Urothelium cell line (cell line): Measurements from ENCODE around the gene CCND1.
"Not testable (repeated sequence)": the region's sequence is repeated elsewhere in the genome, so short reads cannot be mapped to it uniquely, and the experiment has no call there.

Experiments
- DNase-seq: peaks from one replicate; pipeline ENCODE4 v3.0.0; 2011; ENCODE audit warnings: low spot score, mixed read lengths
- FAIRE-seq: peaks from 2 replicates; lab custom pipeline; 2011; peaks lifted over from hg19 to GRCh38; lab: Jason Lieb, UNC

The CCND1 gene

DNA sequence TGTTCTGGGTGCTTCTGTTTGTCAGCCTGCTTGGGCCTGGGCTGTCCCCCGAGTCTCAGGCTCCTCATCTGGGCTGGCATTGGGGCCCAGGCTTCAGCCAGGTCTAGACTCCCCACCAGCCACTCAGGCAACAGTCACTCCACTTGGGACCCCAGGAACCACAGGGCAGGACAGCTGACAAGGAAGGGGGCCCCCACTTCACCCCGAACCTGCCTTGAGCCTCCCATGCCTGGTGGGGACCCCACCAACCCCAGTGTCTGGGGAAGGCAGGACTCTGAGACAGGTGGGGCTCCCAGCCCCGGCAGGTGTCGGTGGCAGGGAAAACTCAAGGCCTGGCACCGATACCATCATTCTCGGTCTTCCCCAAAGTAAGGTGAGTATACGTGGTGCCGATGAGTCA, 45.9 kb downstream of the CCND1 start:
- no peak for FAIRE-seq
- no peak for DNase-seq

DNA sequence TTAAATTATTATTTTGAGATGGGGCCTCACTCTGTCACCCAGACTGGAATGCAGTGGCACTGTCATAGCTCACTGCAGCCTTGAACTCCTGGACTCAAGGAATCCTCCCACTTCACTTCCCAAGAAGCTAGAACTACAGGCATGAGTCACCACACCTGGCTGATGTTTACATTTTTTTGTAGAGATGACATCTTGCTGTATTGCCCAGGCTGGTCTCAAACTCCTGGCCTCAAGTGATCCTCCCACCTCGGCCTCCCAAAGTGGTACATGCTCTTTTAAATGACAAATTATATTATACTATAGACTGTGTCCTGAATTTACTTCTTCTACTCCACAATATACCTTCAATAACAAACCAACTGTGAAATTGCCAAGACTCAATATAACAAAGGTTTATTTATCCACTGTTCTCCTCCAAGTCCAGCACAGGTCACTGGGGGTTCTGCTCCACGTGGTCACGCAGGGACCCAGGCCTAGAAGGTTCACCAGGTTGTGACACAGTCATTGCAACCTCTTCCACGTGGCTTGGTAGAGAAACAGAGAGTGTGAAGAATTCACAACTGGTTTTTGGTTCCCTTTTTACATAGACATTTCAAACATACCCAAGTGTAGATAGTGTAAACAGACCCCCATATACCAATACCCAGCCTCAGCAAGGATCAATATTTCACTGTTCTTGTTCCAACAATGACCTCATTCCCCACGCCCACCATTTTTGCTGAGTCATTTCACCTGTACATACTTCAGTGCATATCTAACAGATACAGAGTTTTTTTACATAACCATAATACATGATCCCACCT, 47.2 kb downstream of the CCND1 start:
- FAIRE-seq: peak; percentile 46
- not testable (repeated sequence) for DNase-seq

DNA sequence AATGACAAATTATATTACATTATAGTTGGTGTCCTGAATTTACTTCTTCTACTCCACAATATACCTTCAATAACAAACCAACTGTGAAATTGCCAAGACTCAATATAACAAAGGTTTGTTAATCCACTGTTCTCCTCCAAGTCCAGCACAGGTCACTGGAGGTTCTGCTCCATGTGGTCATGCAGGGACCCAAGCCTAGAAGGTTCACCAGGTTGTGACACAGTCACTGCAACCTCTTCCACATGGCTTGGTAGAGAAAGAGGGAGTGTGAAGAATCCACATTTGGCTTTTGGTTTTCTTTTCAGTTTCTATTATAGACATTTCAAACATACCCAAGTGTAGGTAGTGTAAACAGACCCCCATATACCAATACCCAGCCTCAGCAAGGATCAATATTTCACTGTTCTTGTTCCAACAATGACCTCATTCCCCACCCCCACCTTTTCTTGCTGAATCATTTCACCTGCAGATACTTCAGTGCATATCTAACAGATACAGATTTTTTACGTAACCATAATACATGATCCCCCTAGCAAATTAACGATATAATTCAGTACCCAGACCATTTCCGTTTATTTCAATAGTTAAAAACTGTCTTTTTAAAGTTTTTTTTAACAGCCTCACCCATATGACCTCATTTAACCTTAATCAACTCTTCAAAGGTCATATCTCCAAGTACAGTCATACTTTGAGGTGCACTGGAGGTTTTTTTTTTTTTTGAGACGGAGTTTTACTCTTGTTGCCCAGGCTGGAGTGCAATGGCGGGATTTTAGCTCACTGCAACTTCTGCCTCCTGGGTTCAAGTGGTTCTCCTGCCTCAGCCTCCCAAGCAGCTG, 48.7 kb downstream of the CCND1 start:
- FAIRE-seq: no peak
- DNase-seq: no peak

DNA sequence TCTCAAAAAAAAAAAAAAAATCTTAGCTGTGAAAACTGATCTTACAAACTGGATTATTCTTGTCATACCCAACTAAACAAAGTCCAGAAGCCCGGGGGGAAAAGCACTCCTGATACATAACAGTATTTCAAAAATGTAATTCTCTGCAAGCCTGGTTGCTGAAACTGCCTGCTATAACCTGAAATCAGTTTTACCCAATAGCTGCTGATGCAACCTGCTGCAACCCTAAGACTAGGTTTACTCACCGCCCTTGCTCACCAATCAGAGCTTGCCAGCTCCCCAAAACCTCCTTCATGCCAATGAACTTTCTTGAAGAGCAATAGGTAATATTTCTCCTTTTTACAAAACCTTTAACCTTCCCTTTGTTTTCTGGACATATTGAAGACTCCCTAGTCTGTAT, 50.5 kb downstream of the CCND1 start:
- no peak for DNase-seq
- no peak for FAIRE-seq

DNA sequence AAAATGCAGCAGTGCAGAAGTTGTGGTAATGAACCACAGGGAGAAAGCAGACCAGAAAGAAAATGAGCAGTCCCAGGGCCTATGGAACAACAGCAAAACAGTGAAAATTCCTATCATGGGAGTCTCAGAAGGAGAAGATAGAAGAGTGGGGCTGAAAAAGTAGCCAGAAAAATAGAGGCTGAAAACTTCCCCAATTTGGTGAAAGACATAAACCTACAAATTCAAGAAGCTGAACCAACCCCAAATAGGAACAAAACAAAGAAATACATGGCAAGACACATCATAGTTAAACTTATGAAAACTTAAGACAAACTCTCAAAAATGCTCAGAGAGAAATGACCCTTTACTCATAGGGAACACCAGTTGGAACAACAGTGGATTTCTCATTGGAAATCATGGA, 51.5 kb downstream of the CCND1 start:
- no peak for FAIRE-seq

DNA sequence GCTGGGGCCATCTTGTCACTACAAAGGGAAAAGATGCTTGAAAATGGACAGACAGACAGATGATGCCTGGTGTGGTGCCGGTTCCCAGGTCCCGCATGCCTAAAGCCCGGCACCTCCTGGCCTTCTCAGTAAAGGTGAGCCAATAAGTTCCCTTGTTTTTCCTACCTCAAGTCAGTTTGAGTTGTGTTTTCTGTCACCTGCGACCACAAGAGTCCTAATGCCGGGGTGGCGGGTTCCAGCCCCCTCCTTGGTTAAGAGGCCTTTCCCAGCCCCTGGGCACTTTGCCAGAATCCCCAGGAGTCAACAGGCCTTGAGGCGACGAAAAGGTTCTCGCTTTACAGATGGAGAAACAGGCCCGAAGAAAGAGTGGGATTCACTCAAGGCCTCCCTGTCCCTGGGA, 53.8 kb downstream of the CCND1 start:
- FAIRE-seq: no peak
- no peak for DNase-seq

More for the DNA sequence above, 51.5 kb downstream of the CCND1 start:
- DNase-seq: no peak

DNA sequence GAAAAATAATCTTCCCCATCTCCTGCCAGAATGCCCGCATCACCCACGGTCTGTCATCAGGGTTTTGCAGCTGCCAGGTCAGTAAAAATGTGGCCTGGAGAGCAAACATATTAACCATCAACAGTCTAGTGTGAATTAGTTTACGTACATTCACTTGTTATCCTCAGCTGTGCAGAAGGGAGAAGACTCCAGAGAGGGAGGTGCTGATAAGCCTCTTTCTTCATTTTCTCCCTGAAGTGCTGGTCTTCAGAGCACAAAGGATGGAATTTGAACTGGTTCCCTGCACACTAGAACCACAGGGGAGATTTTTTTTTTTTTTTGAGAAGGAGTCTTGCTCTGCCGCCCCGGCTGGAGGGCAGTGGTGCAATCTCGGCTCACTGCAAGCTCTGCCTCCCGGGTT, 54.6 kb downstream of the CCND1 start:
- no peak for FAIRE-seq
- no peak for DNase-seq

DNA sequence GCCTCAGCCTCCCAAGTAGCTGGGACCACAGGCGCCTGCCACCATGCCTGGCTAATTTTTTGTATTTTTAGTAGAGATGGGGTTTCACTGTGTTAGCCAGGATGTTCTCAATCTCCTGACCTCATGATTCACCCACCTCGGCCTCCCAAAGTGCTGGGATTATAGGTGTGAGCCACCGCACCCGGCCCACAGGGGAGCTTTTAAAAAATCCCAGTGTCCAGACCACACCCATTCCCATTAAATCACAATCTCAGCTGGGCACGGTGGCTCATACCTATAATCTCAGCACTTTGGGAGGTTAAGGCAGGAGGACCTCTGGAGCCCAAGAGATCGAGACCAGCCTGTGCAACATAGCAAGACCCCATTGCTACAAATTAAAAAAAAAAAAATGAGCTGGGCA, 55.0 kb downstream of the CCND1 start:
- FAIRE-seq, DNase-seq: not testable (repeated sequence)

DNA sequence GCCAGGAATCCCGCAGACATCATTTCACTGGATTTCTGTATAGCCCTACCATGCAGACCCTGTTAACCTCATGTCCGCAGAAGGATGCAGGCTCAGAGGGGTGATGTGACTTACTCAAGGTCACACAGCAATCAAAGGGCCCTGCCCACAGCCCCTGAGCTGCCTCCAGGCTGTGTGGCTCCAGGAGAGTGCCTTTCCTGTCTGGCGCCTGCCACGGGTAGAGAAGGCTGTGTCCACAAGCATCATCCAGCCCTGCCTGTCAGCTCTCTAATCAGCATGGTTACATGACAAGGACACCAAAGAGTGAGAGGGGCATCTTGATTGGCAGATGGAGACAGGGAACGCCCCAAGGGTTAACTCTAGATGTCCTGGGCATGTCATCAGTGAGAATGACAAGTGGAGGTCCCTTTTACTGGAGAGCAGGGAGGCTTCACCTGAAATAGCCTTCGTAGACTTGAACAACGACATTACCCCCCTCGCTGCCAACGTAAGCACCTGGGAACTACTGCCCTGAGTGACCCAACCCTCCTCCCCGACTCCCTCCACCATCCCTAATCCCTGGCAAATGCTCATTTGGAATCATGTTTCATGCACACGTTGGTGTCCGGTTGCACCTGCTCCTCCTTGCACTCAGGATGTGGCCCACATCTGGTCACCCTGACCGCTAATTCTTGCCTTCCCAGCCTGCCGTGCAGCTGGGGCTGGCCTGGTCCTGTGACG, 56.0 kb downstream of the CCND1 start:
- no peak for FAIRE-seq
- DNase-seq: no peak

DNA sequence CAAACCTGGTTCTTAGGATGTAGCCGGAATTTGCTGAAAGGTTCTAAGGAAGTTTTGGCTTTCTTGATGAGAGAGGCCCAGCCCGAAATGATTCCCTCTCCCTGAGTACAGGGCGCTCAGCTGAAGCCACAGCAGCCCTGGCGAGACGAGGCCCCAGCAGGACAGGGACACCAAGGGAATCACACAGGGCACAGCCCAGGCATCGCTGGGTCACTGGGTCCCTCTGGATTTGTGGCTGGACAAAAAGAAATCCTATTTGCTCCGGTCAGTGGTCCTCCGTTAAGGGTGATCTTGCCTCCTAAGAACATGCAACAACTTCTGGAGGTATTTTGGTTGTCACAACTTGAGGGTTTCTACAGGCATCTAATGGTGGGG, 56.5 kb downstream of the CCND1 start:
- DNase-seq (no peak), FAIRE-seq (no peak)

DNA sequence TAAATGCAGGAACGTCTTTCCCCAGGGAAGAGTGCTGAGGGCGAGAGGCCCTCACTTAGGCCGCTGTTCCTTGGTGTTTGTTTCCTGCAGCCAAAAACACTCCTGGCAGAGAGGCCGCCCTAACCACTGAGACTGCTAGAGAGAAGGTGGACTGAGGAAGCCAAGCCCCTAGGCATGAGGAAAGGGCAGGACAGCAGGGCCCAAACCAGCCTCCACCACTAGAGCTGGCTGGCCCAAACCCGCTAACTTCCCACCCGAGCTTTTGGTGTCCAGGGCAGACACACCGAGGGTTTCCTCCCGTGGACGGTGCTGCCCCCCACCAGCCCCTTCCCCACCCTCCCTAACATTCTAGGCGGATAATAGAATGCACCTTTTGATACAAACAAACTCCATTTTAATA, 56.9 kb downstream of the CCND1 start:
- FAIRE-seq: no peak
- no peak for DNase-seq

DNA sequence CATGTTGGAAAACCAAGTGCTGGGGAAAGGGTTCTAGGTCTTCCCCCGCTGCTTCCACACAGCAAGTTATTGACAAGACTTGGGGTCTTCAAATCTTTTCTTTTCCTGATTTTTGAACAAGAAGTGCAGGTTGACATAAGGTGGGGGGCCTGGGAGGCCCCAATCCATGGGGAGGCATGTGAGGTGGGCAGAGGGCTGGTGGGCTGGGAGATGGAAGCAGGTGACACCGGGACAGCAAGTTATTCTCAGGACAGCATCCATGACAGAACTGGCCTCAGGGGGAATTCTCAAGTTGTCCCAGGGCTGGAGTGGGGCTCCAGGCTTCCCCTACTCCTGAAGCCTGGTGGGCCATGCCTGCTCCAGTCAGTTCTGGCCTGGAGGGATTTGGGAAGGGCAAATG, 57.4 kb downstream of the CCND1 start:
- DNase-seq (no peak), FAIRE-seq (no peak)

DNA sequence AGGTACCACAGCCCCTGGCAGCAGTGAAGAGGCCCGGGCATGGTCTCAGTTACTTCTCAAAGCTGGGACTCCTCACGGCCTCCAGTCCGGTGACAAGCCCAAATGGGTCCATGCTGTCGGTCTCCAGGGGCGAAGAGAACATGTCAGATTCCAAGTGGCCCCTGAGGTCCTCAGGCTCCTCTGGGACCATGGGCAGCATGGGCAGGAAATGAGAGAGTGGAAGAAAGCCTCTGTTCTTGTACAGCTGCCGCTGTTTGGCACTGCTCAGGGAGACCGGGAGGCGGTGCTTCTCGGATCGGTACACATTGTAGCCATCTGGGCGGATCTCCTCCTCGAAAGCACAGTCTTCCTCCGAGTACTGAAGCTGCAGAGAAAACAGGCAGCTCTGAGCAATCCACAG, 58.3 kb downstream of the CCND1 start:
- DNase-seq (no peak), FAIRE-seq (no peak)

DNA sequence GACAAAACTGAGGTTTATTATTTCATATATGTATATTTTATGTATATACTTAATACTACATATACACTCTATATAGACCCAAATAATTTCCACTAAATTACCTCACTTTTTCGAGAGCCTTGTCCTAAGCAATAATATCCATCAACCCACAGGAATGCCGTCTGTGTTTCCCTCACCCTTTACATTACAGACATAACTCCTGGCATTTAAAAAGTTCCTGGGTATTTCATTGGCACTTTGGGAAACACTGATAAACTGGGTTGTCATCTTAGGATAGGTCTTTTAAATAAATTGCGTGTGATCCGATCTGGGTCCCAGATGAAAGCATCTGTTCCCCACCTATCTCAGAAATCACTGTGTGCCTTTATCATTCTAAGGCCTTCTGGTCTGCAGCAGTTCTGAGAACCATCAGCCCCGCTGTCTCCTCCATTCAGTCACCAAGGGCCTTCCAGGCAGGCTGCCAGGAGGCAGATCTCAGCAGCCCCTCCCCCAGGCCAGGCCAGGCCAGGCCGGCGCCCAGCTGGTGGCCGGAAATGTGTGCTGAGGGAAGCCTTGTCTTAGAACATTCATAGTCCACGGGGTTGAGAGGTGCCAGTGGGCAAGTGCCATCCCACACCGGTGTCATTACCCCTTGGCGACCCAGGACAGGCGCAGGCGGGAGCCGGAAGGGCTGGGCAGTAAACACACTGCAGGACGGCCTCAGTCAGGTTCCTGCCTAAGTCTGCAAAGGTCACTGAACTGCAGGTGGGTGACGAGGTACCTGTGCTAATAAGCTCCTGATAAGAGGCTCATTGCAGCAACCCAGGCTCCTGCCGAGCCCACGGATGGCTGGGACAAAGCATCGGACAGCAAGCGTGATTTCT, 59.6 kb downstream of the CCND1 start:
- DNase-seq (peak; percentile 85), FAIRE-seq (peak; percentile 74)

DNA sequence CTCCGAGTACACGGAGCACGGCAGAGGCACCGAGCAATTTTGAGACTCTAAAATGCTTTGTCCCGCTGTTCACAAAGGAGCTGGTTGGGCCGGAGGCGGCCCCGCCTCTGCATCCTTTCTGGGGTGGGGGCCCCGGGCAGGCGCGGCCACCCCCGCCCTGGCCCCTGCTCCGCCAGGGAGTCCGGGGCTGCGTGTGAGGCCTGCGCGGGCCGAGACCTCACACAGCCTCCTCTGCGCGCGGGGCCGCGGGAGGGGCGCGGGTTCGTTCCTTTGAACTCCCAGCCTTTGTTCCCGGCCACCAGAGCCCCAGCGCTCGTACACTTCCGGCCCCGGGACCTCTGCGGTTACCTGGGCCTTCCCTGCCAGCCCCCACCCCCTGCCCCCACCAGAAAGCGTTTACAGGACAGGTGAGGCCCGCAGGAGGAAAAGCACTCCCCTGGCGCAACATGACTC, 61.3 kb downstream of the CCND1 start:
- FAIRE-seq (no peak), DNase-seq (no peak)

DNA sequence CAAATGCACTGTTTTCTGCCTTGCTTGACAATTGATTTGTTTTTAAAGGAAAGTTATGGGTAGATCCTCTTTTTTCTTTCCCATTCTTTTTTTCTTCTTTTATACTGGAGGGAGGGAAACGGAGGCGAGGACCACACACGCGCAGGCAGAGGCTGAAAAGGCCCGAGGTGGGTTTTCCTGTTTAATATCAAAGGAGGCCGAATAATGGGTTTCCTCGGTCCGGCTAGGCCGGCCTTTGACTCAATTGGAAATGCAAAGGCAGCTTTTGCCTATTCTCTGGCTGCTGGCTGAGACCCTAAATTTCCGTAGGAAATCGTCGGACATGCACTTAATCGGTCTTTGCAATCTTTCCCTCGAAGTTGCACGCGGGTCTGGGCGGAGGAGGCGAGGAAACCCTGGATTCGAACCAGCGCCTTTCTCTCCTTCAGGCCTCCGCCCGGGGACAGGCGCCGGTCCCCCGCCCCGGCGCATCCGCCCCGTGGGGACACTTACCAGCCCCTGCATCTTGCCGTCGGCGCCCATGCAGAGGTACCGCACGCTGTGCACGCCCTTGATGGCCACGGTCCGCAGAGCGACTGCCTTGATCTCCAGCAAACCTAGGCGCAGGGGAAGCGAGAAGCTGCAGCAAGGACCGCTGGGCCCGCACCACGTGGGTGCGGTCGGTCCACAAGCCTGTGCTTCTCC, 62.0 kb downstream of the CCND1 start:
- FAIRE-seq: no peak

DNA sequence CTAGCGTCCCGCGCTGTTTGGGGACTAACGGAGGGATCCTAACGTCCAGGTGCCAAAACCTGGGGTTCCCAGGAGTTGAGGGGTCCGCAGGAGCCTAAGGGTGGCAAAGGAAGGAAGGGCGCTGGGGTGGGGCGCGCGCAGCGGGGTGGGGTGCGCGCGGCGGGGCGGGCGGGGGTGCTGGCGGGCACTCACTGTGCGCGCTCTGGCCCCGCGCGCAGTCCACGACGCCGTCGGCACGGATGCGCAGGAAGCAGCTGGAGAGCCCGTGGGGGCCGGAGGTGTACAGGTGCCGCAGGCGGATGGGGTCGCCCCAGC, 62.5 kb downstream of the CCND1 start:
- FAIRE-seq: no peak

More for the DNA sequence above, 62.0 kb downstream of the CCND1 start:
- no peak for DNase-seq

More for the DNA sequence above, 62.5 kb downstream of the CCND1 start:
- no peak for DNase-seq
